Measurements from ENCODE around the gene LRRN2.

LRRN2 gene

GRCh38 chr1:204688007-204688406 lies 2.5 kb upstream of the LRRN2 start:
- Histone ChIP-seq H3K27me3 (ENCODE audit: control insufficient read depth, insufficient read depth, low read length) (peaks cover 61% of the 10 kb centered on the region), H3K9me3 (ENCODE audit: control insufficient read depth, insufficient read depth, low read length) (no peaks in the 10 kb centered on the region)

GRCh38 chr1:204684571-204685235 lies 835 bp downstream of the LRRN2 start:
- peaks cover 67% of the 10 kb centered on the region for H3K27me3 ChIP-seq (ENCODE audit: control insufficient read depth, insufficient read depth, low read length)
- H3K9me3 ChIP-seq (ENCODE audit: control insufficient read depth, insufficient read depth, low read length), result no peaks in the 10 kb centered on the region
- H3K4me1 ChIP-seq (ENCODE audit: control insufficient read depth, insufficient read depth, low read length), result peaks cover 15% of the 10 kb centered on the region
- no peak overlapping the region for H3K27ac ChIP-seq (ENCODE audit: low read depth, low read length)
- peak overlapping the region; percentile 70 for H3K4me3 ChIP-seq (ENCODE audit: low read depth, low read length)
- no peaks in the 10 kb centered on the region for H3K36me3 ChIP-seq (ENCODE audit: control insufficient read depth, insufficient read depth, low read length)
- H3K9ac ChIP-seq (ENCODE audit: low read depth, low read length), result 0 out of 2 replicates have a peak overlapping the region, but pooled peaks have one; percentile 21

More at GRCh38 chr1:204688007-204688406, 2.5 kb upstream of the LRRN2 start:
- Histone ChIP-seq H3K4me3 (ENCODE audit: low read depth, low read length) (no peak overlapping the region), H3K4me1 (ENCODE audit: control insufficient read depth, insufficient read depth, low read length) (peaks cover 23% of the 10 kb centered on the region), H3K9ac (ENCODE audit: low read depth, low read length) (no peak overlapping the region), H3K36me3 (ENCODE audit: control insufficient read depth, insufficient read depth, low read length) (no peaks in the 10 kb centered on the region), H3K27ac (ENCODE audit: low read depth, low read length) (no peak overlapping the region)

GRCh38 chr1:204684206-204684570 lies 1.4 kb downstream of the LRRN2 start:
- no peaks in the 10 kb centered on the region for H3K9me3 ChIP-seq (ENCODE audit: control insufficient read depth, insufficient read depth, low read length)
- peaks cover 15% of the 10 kb centered on the region for H3K4me1 ChIP-seq (ENCODE audit: control insufficient read depth, insufficient read depth, low read length)
- H3K9ac ChIP-seq (ENCODE audit: low read depth, low read length), result no peak overlapping the region
- no peaks in the 10 kb centered on the region for H3K36me3 ChIP-seq (ENCODE audit: control insufficient read depth, insufficient read depth, low read length)
- peak overlapping the region; percentile 70 for H3K4me3 ChIP-seq (ENCODE audit: low read depth, low read length)
- H3K27me3 ChIP-seq (ENCODE audit: control insufficient read depth, insufficient read depth, low read length), result peaks cover 66% of the 10 kb centered on the region
- H3K27ac ChIP-seq (ENCODE audit: low read depth, low read length), result no peak overlapping the region

- H3K27ac ChIP-seq (ENCODE audit: low read depth, low read length), result no peak overlapping the region
- no peak overlapping the region for H3K9ac ChIP-seq (ENCODE audit: low read depth, low read length)
- peaks cover 15% of the 10 kb centered on the region for H3K4me1 ChIP-seq (ENCODE audit: control insufficient read depth, insufficient read depth, low read length)
- H3K4me3 ChIP-seq (ENCODE audit: low read depth, low read length), result peak overlapping the region; percentile 70
- H3K27me3 ChIP-seq (ENCODE audit: control insufficient read depth, insufficient read depth, low read length), result peaks cover 61% of the 10 kb centered on the region
- no peaks in the 10 kb centered on the region for H3K9me3 ChIP-seq (ENCODE audit: control insufficient read depth, insufficient read depth, low read length)
- no peaks in the 10 kb centered on the region for H3K36me3 ChIP-seq (ENCODE audit: control insufficient read depth, insufficient read depth, low read length)
These were observed 2.0 kb downstream of the LRRN2 start for GRCh38 chr1:204683284-204684205.

GRCh38 chr1:204680461-204680860 lies 5.1 kb downstream of the LRRN2 start:
- no peak overlapping the region for H3K27ac ChIP-seq (ENCODE audit: low read depth, low read length)
- H3K9ac ChIP-seq (ENCODE audit: low read depth, low read length), result no peak overlapping the region
- H3K4me1 ChIP-seq (ENCODE audit: control insufficient read depth, insufficient read depth, low read length), result peaks cover 9% of the 10 kb centered on the region; the same call in 1 of the 2 replicates
- no peaks in the 10 kb centered on the region for H3K36me3 ChIP-seq (ENCODE audit: control insufficient read depth, insufficient read depth, low read length)
- peaks cover 30% of the 10 kb centered on the region for H3K27me3 ChIP-seq (ENCODE audit: control insufficient read depth, insufficient read depth, low read length)
- no peak overlapping the region for H3K4me3 ChIP-seq (ENCODE audit: low read depth, low read length)
- H3K9me3 ChIP-seq (ENCODE audit: control insufficient read depth, insufficient read depth, low read length), result no peaks in the 10 kb centered on the region

GRCh38 chr1:204680051-204680450 lies 5.5 kb downstream of the LRRN2 start:
- H3K9me3 ChIP-seq (ENCODE audit: control insufficient read depth, insufficient read depth, low read length), result no peaks in the 10 kb centered on the region
- H3K4me3 ChIP-seq (ENCODE audit: low read depth, low read length), result no peak overlapping the region
- peaks cover 26% of the 10 kb centered on the region for H3K27me3 ChIP-seq (ENCODE audit: control insufficient read depth, insufficient read depth, low read length)
- H3K4me1 ChIP-seq (ENCODE audit: control insufficient read depth, insufficient read depth, low read length), result peaks cover 9% of the 10 kb centered on the region; the same call in 1 of the 2 replicates
- H3K36me3 ChIP-seq (ENCODE audit: control insufficient read depth, insufficient read depth, low read length), result no peaks in the 10 kb centered on the region
- H3K9ac ChIP-seq (ENCODE audit: low read depth, low read length), result no peak overlapping the region
- no peak overlapping the region for H3K27ac ChIP-seq (ENCODE audit: low read depth, low read length)

- no peaks in the 10 kb centered on the region for H3K9me3 ChIP-seq (ENCODE audit: control insufficient read depth, insufficient read depth, low read length)
- H3K4me1 ChIP-seq (ENCODE audit: control insufficient read depth, insufficient read depth, low read length), result peaks cover 7% of the 10 kb centered on the region; the same call in 1 of the 2 replicates
- no peak overlapping the region for H3K4me3 ChIP-seq (ENCODE audit: low read depth, low read length)
- H3K27me3 ChIP-seq (ENCODE audit: control insufficient read depth, insufficient read depth, low read length), result peaks cover 15% of the 10 kb centered on the region
- H3K36me3 ChIP-seq (ENCODE audit: control insufficient read depth, insufficient read depth, low read length), result no peaks in the 10 kb centered on the region
- H3K9ac ChIP-seq (ENCODE audit: low read depth, low read length), result no peak overlapping the region
- H3K27ac ChIP-seq (ENCODE audit: low read depth, low read length), result no peak overlapping the region
These were observed 6.6 kb downstream of the LRRN2 start for GRCh38 chr1:204678721-204679475.

GRCh38 chr1:204677864-204678263 lies 7.7 kb downstream of the LRRN2 start:
- Histone ChIP-seq H3K9ac (ENCODE audit: low read depth, low read length) (no peak overlapping the region), H3K4me3 (ENCODE audit: low read depth, low read length) (no peak overlapping the region), H3K27me3 (ENCODE audit: control insufficient read depth, insufficient read depth, low read length) (peaks cover 4% of the 10 kb centered on the region), H3K9me3 (ENCODE audit: control insufficient read depth, insufficient read depth, low read length) (no peaks in the 10 kb centered on the region), H3K36me3 (ENCODE audit: control insufficient read depth, insufficient read depth, low read length) (no peaks in the 10 kb centered on the region), H3K4me1 (ENCODE audit: control insufficient read depth, insufficient read depth, low read length) (0 out of 2 replicates have a peak, but pooled peaks cover 3% of the 10 kb centered on the region), H3K27ac (ENCODE audit: low read depth, low read length) (no peak overlapping the region)

- Histone ChIP-seq H3K4me1 (ENCODE audit: control insufficient read depth, insufficient read depth, low read length) (0 out of 2 replicates have a peak, but pooled peaks cover 3% of the 10 kb centered on the region), H3K36me3 (ENCODE audit: control insufficient read depth, insufficient read depth, low read length) (no peaks in the 10 kb centered on the region), H3K27me3 (ENCODE audit: control insufficient read depth, insufficient read depth, low read length) (no peaks in the 10 kb centered on the region)
These were observed 9.5 kb downstream of the LRRN2 start for GRCh38 chr1:204676043-204676442.

GRCh38 chr1:204673909-204674649 lies 11.5 kb downstream of the LRRN2 start:
- Histone ChIP-seq H3K4me3 (ENCODE audit: low read depth, low read length) (no peak overlapping the region), H3K9ac (ENCODE audit: low read depth, low read length) (no peak overlapping the region), H3K4me1 (ENCODE audit: control insufficient read depth, insufficient read depth, low read length) (0 out of 2 replicates have a peak, but pooled peaks cover 3% of the 10 kb centered on the region), H3K27ac (ENCODE audit: low read depth, low read length) (no peak overlapping the region), H3K27me3 (ENCODE audit: control insufficient read depth, insufficient read depth, low read length) (no peaks in the 10 kb centered on the region), H3K9me3 (ENCODE audit: control insufficient read depth, insufficient read depth, low read length) (no peaks in the 10 kb centered on the region), H3K36me3 (ENCODE audit: control insufficient read depth, insufficient read depth, low read length) (no peaks in the 10 kb centered on the region)

More at GRCh38 chr1:204676043-204676442, 9.5 kb downstream of the LRRN2 start:
- H3K9me3 ChIP-seq (ENCODE audit: control insufficient read depth, insufficient read depth, low read length), result no peaks in the 10 kb centered on the region
- H3K9ac ChIP-seq (ENCODE audit: low read depth, low read length), result no peak overlapping the region
- no peak overlapping the region for H3K4me3 ChIP-seq (ENCODE audit: low read depth, low read length)
- H3K27ac ChIP-seq (ENCODE audit: low read depth, low read length), result no peak overlapping the region

Data from HUES48 (cell line).